Prostate gland (tissue), 2 donors: ENCODE data around the gene COA5. TPM values are rescaled to one million over a fixed set of nuclear protein-coding genes. Genes with fewer than 3 reads are reported as not detected.

Experiments
- DNase-seq: peaks from one replicate; pipeline ENCODE4 v3.0.0-alpha.2; 2019; ENCODE audit warnings: low spot score
- H3K27ac ChIP-seq, 2 donors: fragments of 200-600 bp; sonication (generic); 2 replicates each; pipeline ENCODE4 v1.5.1; 2017 to 2019
- H3K27me3 ChIP-seq: fragments of 200-600 bp; sonication (generic); replicated peaks from 2 replicates; pipeline ENCODE4 v1.5.1; 2019; ENCODE audit not compliant: insufficient read depth
- H3K36me3 ChIP-seq, 2 donors: fragments of 200-600 bp; sonication (generic); 1 replicate in 1 of 2; 2 replicates in 1 of 2; pipeline versions ENCODE4 v1.5.1 to v1.8.1; 2017 to 2019
- H3K4me1 ChIP-seq: fragments of 200-600 bp; sonication (generic); replicated peaks from 2 replicates; pipeline ENCODE4 v1.5.1; 2019
- H3K4me3 ChIP-seq, 2 donors: fragments of 200-600 bp; sonication (generic); 2 replicates each; pipeline ENCODE4 v1.5.1; 2017 to 2019
- H3K9me3 ChIP-seq: fragments of 200-600 bp; sonication (generic); 2 replicates; pipeline ENCODE4 v1.5.1; 2017
- CTCF ChIP-seq, 4 experiments: fragments of 200-600 bp in 2 of 4; fragments of 450-650 bp in 2 of 4; sonication (generic) in 2 of 4; IDR thresholded peaks; 1 replicate in 3 of 4; 2 replicates in 1 of 4; pipeline ENCODE4 v1.5.1; 2016 to 2019; ENCODE audit warnings: antibody characterized with exemption in 4 of 4, mild to moderate bottlenecking in 2 of 4, moderate library complexity in 2 of 4
- POLR2A ChIP-seq: fragments of 450-650 bp; IDR thresholded peaks from one replicate; pipeline ENCODE4 v1.6.1; 2016; ENCODE audit warnings: antibody characterized with exemption, mild to moderate bottlenecking
- POLR2AphosphoS5 ChIP-seq: sonication (generic); formaldehyde crosslinking; IDR thresholded peaks from one replicate; pipeline ENCODE4 v1.6.1; 2017; ENCODE audit warnings: antibody characterized with exemption
- WGBS: methylation state at CpG from one replicate; pipeline ENCODE4 v1.1.5; 2018; 5-methylcytosine and 5-hydroxymethylcytosine counted together
- intact Hi-C: fragments of 100-400 bp; cut with DNase I; formaldehyde crosslinking; loops from one replicate; pipeline ENCODE4 v1.14.2; 2022
- total RNA-seq, 2 donors: library from RNA; depleted of rRNA; stranded (reverse); fragments of >200 nt; gene quantifications; one replicate each; pipeline ENCODE4 v1.1.0, GENCODE V29; 2016

COA5 gene
- total RNA-seq, 2 donors from 2014 or later = 34.9 to 41.6 TPM

- no peaks in the 10 kb centered on the region for H3K9me3 ChIP-seq
- no peak for DNase-seq
- intact Hi-C loops = loop anchor here (1.0 kb wide), 1 partner anchor 187 kb away; no protein-coding TSS in a partner anchor
- no peaks in the 10 kb centered on the region for H3K27me3 ChIP-seq
- H3K27ac ChIP-seq = no peak overlapping the region
- no peak overlapping the region for H3K4me3 ChIP-seq
- no peaks in the 10 kb centered on the region for H3K36me3 ChIP-seq
- TF ChIP-seq POLR2A (no peak), CTCF (IDR thresholded peaks at IDR 0.05) (no peak), POLR2AphosphoS5 (no peak)
- no peaks in the 10 kb centered on the region for H3K4me1 ChIP-seq
- WGBS = 100% methylated on average over 1 of the region's 1 CpG
These were observed 41.7 kb upstream of the COA5 start for GRCh38 chr2:98649992-98650375.

GRCh38 chr2:98649135-98649991 is 41.1 kb upstream of the COA5 start:
- Histone ChIP-seq H3K27ac (no peak overlapping the region), H3K27me3 (no peaks in the 10 kb centered on the region), H3K9me3 (no peaks in the 10 kb centered on the region), H3K4me3 (no peak overlapping the region), H3K4me1 (no peaks in the 10 kb centered on the region), H3K36me3 (no peaks in the 10 kb centered on the region)
- TF ChIP-seq POLR2AphosphoS5 (peak; percentile 55), POLR2A (no peak), CTCF (IDR thresholded peaks at IDR 0.05) (peak; percentile 97 to 99 (median 98))
- intact Hi-C loops = loop anchor here (1.0 kb wide), 1 partner anchor 188 kb away; no protein-coding TSS in a partner anchor
- WGBS = 29% methylated on average over 4 of the region's 4 CpGs
- peak; percentile 83 for DNase-seq

GRCh38 chr2:98648451-98648850 is 40.1 kb upstream of the COA5 start:
- H3K4me3 ChIP-seq = no peak overlapping the region
- no peaks in the 10 kb centered on the region for H3K36me3 ChIP-seq
- 90% methylated on average over 4 of the region's 4 CpGs for WGBS
- no peak for TF ChIP-seq POLR2AphosphoS5
- TF ChIP-seq POLR2A = no peak
- TF ChIP-seq CTCF (IDR thresholded peaks at IDR 0.05) = no peak
- intact Hi-C loops = no loop called here
- no peaks in the 10 kb centered on the region for H3K9me3 ChIP-seq
- no peaks in the 10 kb centered on the region for H3K4me1 ChIP-seq
- H3K27me3 ChIP-seq = no peaks in the 10 kb centered on the region
- H3K27ac ChIP-seq = no peak overlapping the region
- no peak for DNase-seq

GRCh38 chr2:98647636-98648035 is 39.3 kb upstream of the COA5 start:
- WGBS = 80% methylated on average over 5 of the region's 5 CpGs
- Histone ChIP-seq H3K36me3 (no peaks in the 10 kb centered on the region), H3K9me3 (no peaks in the 10 kb centered on the region), H3K4me1 (no peaks in the 10 kb centered on the region), H3K4me3 (no peak overlapping the region), H3K27ac (no peak overlapping the region), H3K27me3 (no peaks in the 10 kb centered on the region)
- intact Hi-C loops = no loop called here
- DNase-seq = no peak
- no peak for TF ChIP-seq CTCF (IDR thresholded peaks at IDR 0.05)
- TF ChIP-seq POLR2AphosphoS5 = no peak
- TF ChIP-seq POLR2A = no peak
